Measurements from ENCODE around the gene BCOR. TPM values are rescaled to one million over a fixed set of nuclear protein-coding genes. Genes with fewer than 3 reads are reported as not detected.

The BCOR gene
- total RNA-seq, 4 donors from 2014 or later = 19.9 to 32.5 (median 26.0) TPM

- H3K4me3 ChIP-seq = no peak overlapping the region
- peaks cover 0 to 15% (median 0%) of the 10 kb centered on the region in 4 donors for H3K27me3 ChIP-seq
- TF ChIP-seq EP300 (IDR thresholded peaks at IDR 0.05) (no peak), CTCF (IDR thresholded peaks at IDR 0.05) (no peak), POLR2A (IDR thresholded peaks at IDR 0.05; ENCODE audit: low read depth) (no peak), POLR2AphosphoS5 (IDR thresholded peaks at IDR 0.05) (no peak)
- H3K9me3 ChIP-seq = no peaks in the 10 kb centered on the region
- intact Hi-C loops (cut with DNase I) = no loop called here
- H3K36me3 ChIP-seq = no peaks in the 10 kb centered on the region
- H3K27ac ChIP-seq (replicated peaks in 1 of 4) = no peak overlapping the region
- WGBS = 90% methylated on average over 4 of the region's 4 CpGs
- H3K4me1 ChIP-seq = peaks cover 9 to 21% (median 13%) of the 10 kb centered on the region in 4 donors
- DNase-seq (ENCODE audit: extremely low spot score) = no peak
These were observed 94.7 kb downstream of the BCOR start for GRCh38 chrX:40003071-40003427.

Data from esophagus muscularis mucosa (tissue), 4 donors.